Bronchial epithelial cell (primary cell): ENCODE data around the gene LMO1. TPM values are rescaled to one million over a fixed set of nuclear protein-coding genes. Genes with fewer than 3 reads are reported as not detected.

Experiments used
- DNase-seq: peaks from one replicate; pipeline ENCODE4 v3.0.0-alpha.2; 2010; ENCODE audit warnings: low read depth
- FAIRE-seq: peaks from 2 replicates; lab custom pipeline; 2011; peaks lifted over from hg19 to GRCh38; lab: Jason Lieb, UNC
- H3K27me3 ChIP-seq: 2 replicates; pipeline ENCODE4 v1.5.1; 2011; ENCODE audit warnings: low read length; ENCODE audit not compliant: control insufficient read depth, insufficient read depth
- H3K36me3 ChIP-seq: 2 replicates; pipeline ENCODE4 v1.5.1; 2011; ENCODE audit warnings: low read length; ENCODE audit not compliant: control insufficient read depth, insufficient read depth
- H3K4me3 ChIP-seq: 2 replicates; pipeline ENCODE4 v1.5.1; 2011; ENCODE audit warnings: mild to moderate bottlenecking, low read depth, low read length, control low read depth
- CTCF ChIP-seq: IDR thresholded peaks from 2 replicates; pipeline ENCODE4 v1.5.1; 2011; ENCODE audit warnings: mild to moderate bottlenecking, moderate library complexity, low read length, control low read depth, inconsistent platforms; ENCODE audit not compliant: insufficient read depth, severe bottlenecking
- total RNA-seq: library from RNA; depleted of rRNA; stranded (reverse); fragments of >200 nt; gene quantifications from 2 replicates; pipeline ENCODE4 v1.2.1, GENCODE V29; 2014

The LMO1 gene
- total RNA-seq, 1 donor from 2014 or later: not detected

GRCh38 chr11:8203414-8203715 lies 60.3 kb downstream of the LMO1 start:
- peaks cover 2% of the 10 kb centered on the region for H3K27me3 ChIP-seq
- peak; percentile 43 for FAIRE-seq
- no peak overlapping the region for H3K4me3 ChIP-seq
- DNase-seq: no peak
- H3K36me3 ChIP-seq: no peaks in the 10 kb centered on the region
- no peak for TF ChIP-seq CTCF

DNA sequence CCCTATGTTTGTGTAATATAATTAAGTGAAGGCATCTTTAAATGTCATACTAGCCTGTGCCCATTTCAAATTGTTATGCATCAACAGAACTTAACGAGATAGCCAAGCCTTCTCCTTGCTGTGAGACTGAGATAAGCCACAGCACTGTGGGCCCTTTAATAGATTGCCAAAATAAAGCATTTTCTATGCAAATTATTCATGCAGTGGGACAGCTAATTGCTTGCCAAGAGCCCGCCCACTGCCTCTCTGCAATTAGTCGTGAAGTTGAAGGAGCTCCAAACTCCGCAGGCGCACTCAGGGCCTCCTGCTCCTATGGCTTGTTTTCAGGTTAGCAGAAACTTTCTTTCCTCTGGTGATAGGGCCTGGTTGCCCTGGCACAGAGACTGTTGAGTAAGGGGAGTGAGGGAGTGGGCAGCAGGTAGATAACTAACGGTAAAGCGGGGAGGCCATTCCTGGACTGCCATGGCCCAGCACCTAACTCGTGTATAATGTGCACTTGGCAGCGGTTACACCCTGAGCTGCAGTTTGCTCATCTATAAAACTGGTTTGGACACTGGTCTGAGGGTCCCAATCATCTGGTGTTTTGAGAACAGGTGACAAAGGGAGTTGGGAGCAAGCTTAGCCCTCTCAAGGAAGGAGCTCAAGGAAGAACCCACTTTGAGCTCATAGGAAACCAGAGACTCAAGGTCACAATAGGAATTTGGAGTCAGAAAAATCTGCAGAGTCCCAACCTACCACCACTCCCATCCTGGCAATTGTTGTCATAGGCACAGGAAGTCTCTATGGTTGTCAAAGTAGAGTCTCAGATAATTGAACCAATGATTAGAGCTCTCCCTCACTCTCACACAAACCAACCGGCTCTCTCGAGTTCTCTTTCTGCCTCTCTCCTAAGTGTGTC lies 60.9 kb downstream of the LMO1 start:
- no peak for FAIRE-seq
- no peak overlapping the region for H3K4me3 ChIP-seq
- no peak for TF ChIP-seq CTCF

DNA sequence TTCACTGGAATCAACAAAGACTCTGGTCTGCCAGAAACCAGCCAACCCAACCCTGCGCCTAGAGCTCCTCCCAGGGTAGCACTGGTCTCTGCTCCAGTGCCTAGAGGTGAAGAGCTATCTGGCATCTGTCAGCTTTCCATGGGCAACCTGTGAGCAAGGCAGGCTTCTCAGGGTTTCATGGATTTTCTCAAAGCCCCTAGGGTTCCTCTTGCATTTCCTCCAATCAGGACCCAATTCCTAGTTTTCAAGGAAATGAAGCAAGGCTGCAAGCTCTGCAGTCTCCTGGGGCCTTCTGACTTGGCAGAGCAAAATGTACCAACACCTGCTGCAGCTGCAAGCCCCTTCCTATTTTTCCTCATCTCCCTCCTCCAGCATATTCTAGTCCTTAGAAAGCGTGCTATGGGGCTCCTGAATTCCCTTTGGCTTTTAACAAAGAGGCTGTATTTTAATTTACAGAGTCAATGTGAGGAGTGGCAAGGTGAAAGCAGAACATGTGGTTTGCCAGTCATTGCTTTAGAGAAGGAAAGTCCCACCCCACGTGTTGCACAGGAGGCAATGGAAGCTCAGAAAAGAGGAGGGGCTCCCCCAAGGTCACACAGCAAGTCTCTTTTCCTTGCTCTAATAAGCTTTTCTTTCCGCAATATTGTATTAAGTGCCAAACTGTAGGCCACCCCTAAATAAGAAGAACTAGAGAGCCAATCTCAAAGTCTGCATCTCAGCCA lies 61.9 kb downstream of the LMO1 start:
- DNase-seq (no peak), FAIRE-seq (no peak)
- Histone ChIP-seq H3K36me3 (no peaks in the 10 kb centered on the region), H3K4me3 (no peak overlapping the region), H3K27me3 (peaks cover 3% of the 10 kb centered on the region)
- TF ChIP-seq CTCF: no peak

More for the DNA sequence above, 60.9 kb downstream of the LMO1 start:
- no peak for DNase-seq
- H3K27me3 ChIP-seq: peaks cover 3% of the 10 kb centered on the region
- H3K36me3 ChIP-seq: no peaks in the 10 kb centered on the region

DNA sequence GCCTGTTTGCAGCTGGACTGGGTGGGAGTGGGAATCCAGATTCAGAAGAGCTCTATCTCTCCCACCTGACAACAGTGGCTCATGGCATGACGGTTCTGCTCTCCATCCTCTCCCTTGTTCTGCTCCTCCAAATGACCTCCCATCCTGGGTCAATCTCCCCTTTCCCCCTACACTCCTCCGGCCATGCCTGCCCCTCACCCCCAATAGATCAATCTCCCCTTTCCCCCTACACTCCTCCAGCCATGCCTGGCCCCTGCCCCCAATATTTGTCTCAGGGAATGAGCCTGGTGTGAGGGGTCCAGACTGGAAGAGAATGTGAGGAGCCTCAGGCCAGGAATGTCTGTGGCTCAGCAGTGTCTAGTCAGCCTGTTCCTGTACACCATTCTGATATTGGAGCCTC lies 64.0 kb downstream of the LMO1 start:
- FAIRE-seq (no peak), DNase-seq (no peak)
- H3K27me3 ChIP-seq: peaks cover 3% of the 10 kb centered on the region

DNA sequence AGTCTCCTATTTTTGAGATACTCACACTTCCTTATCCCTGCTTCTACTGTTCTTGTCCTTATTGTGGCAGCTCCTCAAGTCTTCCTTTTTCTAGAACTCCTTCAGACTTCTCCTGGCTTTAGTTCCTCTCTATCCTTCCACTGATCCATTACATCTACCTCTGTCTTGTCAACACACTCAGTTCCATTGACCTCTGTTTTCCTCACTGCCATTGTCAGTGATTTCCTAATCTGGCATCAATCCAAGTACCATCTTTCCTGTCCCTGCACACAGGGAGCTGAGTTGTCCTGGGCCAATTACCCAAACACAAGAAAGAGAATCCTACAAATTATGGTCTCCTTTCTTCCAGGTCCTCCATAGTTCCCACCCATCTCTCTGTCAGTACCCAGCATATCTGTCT lies 66.9 kb downstream of the LMO1 start:
- FAIRE-seq: no peak
- no peak for TF ChIP-seq CTCF
- Histone ChIP-seq H3K36me3 (no peaks in the 10 kb centered on the region), H3K27me3 (peaks cover 3% of the 10 kb centered on the region), H3K4me3 (no peak overlapping the region)
- DNase-seq: no peak

More for the DNA sequence above, 64.0 kb downstream of the LMO1 start:
- TF ChIP-seq CTCF: no peak
- H3K4me3 ChIP-seq: no peak overlapping the region
- no peaks in the 10 kb centered on the region for H3K36me3 ChIP-seq
